ENCODE results near the gene RPUSD1. TPM values are rescaled to one million over a fixed set of nuclear protein-coding genes. Genes with fewer than 3 reads are reported as not detected.

RPUSD1 gene
- total RNA-seq, 1 experiment from 2014 or later: 59.9 TPM

- H3K4me1 ChIP-seq (ENCODE audit: control insufficient read depth in 1 of 2, insufficient read depth in 2 of 2, low read length in 2 of 2): no peaks in the 10 kb centered on the region
- POLR2A ChIA-PET: no interaction called here
- H3K27ac ChIP-seq (ENCODE audit: low read depth, low read length): no peak overlapping the region
- ATAC-seq (no peak), DNase-seq (ENCODE audit: low read depth, low spot score) (no peak)
- CTCF ChIA-PET: no interaction called here
- H3K9ac ChIP-seq (ENCODE audit: low read length): no peak overlapping the region
- H3K27me3 ChIP-seq (ENCODE audit: insufficient read depth, low read length): no peaks in the 10 kb centered on the region
- H3K9me3 ChIP-seq (ENCODE audit: control insufficient read depth in 1 of 2, insufficient read depth in 1 of 2, low read depth in 1 of 2, low read length in 2 of 2): peaks cover 0 to 6% of the 10 kb centered on the region in 2 experiments; a peak in 2 of 4 replicates
- intact Hi-C loops (cut with micrococcal nuclease): no loop called here
- H4K20me1 ChIP-seq (ENCODE audit: insufficient read depth): no peaks in the 10 kb centered on the region
- no peak for TF ChIP-seq POLR2AphosphoS5 (IDR thresholded peaks at IDR 0.05; ENCODE audit: low read depth, low read length)
- TF ChIP-seq FOSL1 (IDR thresholded peaks at IDR 0.05; ENCODE audit: low read depth): no peak
- TF ChIP-seq TCF7L2 (IDR thresholded peaks at IDR 0.05; ENCODE audit: borderline replicate concordance, extremely low read depth, insufficient read depth, insufficient read length): no peak
- no peak for TF ChIP-seq YY1 (IDR thresholded peaks at IDR 0.05; ENCODE audit: extremely low read depth, insufficient replicate concordance, low read depth, low read length)
- H3K36me3 ChIP-seq (ENCODE audit: control insufficient read depth in 1 of 2, insufficient read depth in 2 of 2, low read length in 2 of 2): no peaks in the 10 kb centered on the region
- no peak overlapping the region for H3K4me3 ChIP-seq (replicated peaks in 1 of 2; ENCODE audit: low read depth in 1 of 2, low read length in 2 of 2)
- no peaks in the 10 kb centered on the region for H3K9me2 ChIP-seq (ENCODE audit: insufficient read depth)
- no peak overlapping the region for H3K4me2 ChIP-seq (ENCODE audit: low read length)
- BruUV-seq (replicated peaks): no TSS peak
- no peaks in the 10 kb centered on the region for H3K79me2 ChIP-seq (ENCODE audit: insufficient read depth, low read length)
- H2AFZ ChIP-seq (ENCODE audit: low read depth, low read length, poor library complexity, severe bottlenecking): no peak overlapping the region
- RAD21 ChIA-PET (ENCODE audit: low non-redundant PET in 1 of 2, low total read pairs in 2 of 2, uncharacterized antibody in 2 of 2, unreplicated experiment in 2 of 2): no interaction called here
Measured at GRCh38 chr16:830107-830870, 42.1 kb upstream of the RPUSD1 start.

GRCh38 chr16:828891-829290 is 40.7 kb upstream of the RPUSD1 start:
- Histone ChIP-seq H4K20me1 (ENCODE audit: insufficient read depth) (no peaks in the 10 kb centered on the region), H3K27me3 (ENCODE audit: insufficient read depth, low read length) (no peaks in the 10 kb centered on the region), H3K27ac (ENCODE audit: low read depth, low read length) (no peak overlapping the region), H2AFZ (ENCODE audit: low read depth, low read length, poor library complexity, severe bottlenecking) (no peak overlapping the region), H3K9me2 (ENCODE audit: insufficient read depth) (no peaks in the 10 kb centered on the region), H3K36me3 (ENCODE audit: control insufficient read depth in 1 of 2, insufficient read depth in 2 of 2, low read length in 2 of 2) (no peaks in the 10 kb centered on the region), H3K4me2 (ENCODE audit: low read length) (no peak overlapping the region), H3K9ac (ENCODE audit: low read length) (no peak overlapping the region), H3K4me3 (replicated peaks in 1 of 2; ENCODE audit: low read depth in 1 of 2, low read length in 2 of 2) (no peak overlapping the region), H3K79me2 (ENCODE audit: insufficient read depth, low read length) (no peaks in the 10 kb centered on the region), H3K4me1 (ENCODE audit: control insufficient read depth in 1 of 2, insufficient read depth in 2 of 2, low read length in 2 of 2) (no peaks in the 10 kb centered on the region), H3K9me3 (ENCODE audit: control insufficient read depth in 1 of 2, insufficient read depth in 1 of 2, low read depth in 1 of 2, low read length in 2 of 2) (no peaks in the 10 kb centered on the region)
- no peak for TF ChIP-seq ATF3 (IDR thresholded peaks at IDR 0.05)
- no peak for TF ChIP-seq POLR2A (IDR thresholded peaks at IDR 0.05; ENCODE audit: borderline replicate concordance, extremely low read depth, insufficient read depth, insufficient read length)
- no peak for TF ChIP-seq EZH2phosphoT487 (IDR thresholded peaks at IDR 0.05; ENCODE audit: borderline replicate concordance)
- no peak for TF ChIP-seq MAX (IDR thresholded peaks at IDR 0.05)
- no peak for TF ChIP-seq JUND (IDR thresholded peaks at IDR 0.05)
- TF ChIP-seq POLR2AphosphoS5 (IDR thresholded peaks at IDR 0.05; ENCODE audit: low read depth, low read length): no peak
- no peak for TF ChIP-seq SRF (IDR thresholded peaks at IDR 0.05; ENCODE audit: low read depth)
- TF ChIP-seq YY1 (IDR thresholded peaks at IDR 0.05; ENCODE audit: extremely low read depth, insufficient replicate concordance, low read depth, low read length): no peak
- no peak for TF ChIP-seq CEBPB (IDR thresholded peaks at IDR 0.05; ENCODE audit: low read depth)
- no peak for TF ChIP-seq ZFX (IDR thresholded peaks at IDR 0.05)
- TF ChIP-seq REST (IDR thresholded peaks at IDR 0.05; ENCODE audit: low read depth): no peak
- no peak for TF ChIP-seq EZH2 (IDR thresholded peaks at IDR 0.05)
- no peak for TF ChIP-seq RAD21 (IDR thresholded peaks at IDR 0.05; ENCODE audit: low read depth)
- BruUV-seq (replicated peaks): no TSS peak
- intact Hi-C loops (cut with micrococcal nuclease): no loop called here
- RAD21 ChIA-PET (ENCODE audit: low non-redundant PET in 1 of 2, low total read pairs in 2 of 2, uncharacterized antibody in 2 of 2, unreplicated experiment in 2 of 2): no interaction called here
- 0 out of 2 replicates have a peak, but pooled peaks have one; percentile 20 for ATAC-seq
- CTCF ChIA-PET: no interaction called here
- DNase-seq (ENCODE audit: low read depth, low spot score): no peak
- POLR2A ChIA-PET: no interaction called here

All from HCT116 (cell line).